ENCODE data around the gene SRRM2.

The SRRM2 gene

DNA sequence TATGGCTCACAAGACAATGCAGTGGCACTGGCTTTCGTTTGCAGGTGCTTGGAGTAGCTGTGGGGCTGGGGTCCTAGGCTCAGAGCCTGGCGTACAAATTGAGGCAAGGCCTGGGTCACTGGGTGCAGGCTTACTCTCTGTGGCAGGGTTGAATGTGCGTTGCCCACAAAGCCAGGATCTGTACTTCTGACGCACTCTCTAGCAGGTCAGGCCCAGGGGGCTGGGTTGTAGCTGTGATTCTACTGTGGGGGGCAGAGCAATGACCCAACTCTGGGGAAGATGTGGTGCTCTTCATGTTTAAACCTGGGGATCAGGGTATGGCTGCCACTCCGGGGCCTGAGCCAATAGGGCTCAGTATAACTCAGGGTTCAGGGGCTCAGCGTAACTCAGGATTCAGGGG is 58.2 kb downstream of the SRRM2 start:
- Histone ChIP-seq H3K36me3 (ENCODE audit: insufficient read depth, low read length) (no peaks in the 10 kb centered on the region), H3K9ac (ENCODE audit: low read depth, low read length) (no peak overlapping the region), H3K27me3 (ENCODE audit: insufficient read depth, low read length) (0 out of 2 replicates have a peak, but pooled peaks cover 2% of the 10 kb centered on the region), H3K9me3 (ENCODE audit: insufficient read depth, low read depth, low read length) (no peaks in the 10 kb centered on the region), H3K4me1 (ENCODE audit: insufficient read depth, low read length) (no peaks in the 10 kb centered on the region), H3K4me3 (ENCODE audit: low read length) (no peak overlapping the region), H3K27ac (ENCODE audit: low read depth, low read length) (no peak overlapping the region)
- WGBS, result 88% methylated on average over 6 of the region's 6 CpGs

DNA sequence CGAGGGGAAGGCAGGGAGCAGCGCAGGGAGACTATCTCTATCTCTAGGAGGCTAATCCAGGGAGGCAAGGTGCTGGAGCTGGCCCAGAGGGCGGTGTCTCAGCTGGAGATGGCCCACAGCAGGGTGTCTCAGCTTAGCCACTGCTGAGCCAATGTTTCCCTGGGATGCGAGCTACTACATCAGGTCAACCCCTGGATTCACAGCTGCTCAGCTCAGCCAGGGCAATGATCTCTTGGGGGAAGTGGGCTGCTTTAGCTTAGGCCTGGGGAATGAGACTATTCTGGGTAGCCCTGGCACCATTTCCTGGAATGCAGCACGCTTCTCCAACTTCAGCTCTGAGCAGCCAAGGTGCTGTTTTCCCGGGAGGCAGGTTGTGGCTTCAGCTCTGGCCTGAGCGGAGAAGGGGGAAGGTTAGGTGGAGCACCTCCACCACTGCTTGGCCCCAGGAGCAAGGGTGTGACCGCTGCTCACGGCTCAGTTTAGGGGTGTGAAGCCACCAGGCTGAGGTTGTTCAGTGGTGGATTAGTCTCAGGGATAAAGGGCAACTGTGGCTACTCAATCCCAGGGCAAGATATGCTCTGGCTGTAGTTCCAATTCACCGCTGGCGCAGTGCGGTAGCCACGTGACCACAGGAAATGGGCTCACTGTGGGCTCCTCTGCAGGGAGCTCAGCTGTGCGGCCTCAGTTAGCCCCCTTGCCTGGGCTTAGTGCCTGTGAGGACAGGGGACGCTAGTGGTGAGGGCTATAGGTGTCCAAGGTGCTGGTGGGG is 59.4 kb downstream of the SRRM2 start:
- WGBS, result 82% methylated on average over 15 of the region's 15 CpGs
- Histone ChIP-seq H3K9ac (ENCODE audit: low read depth, low read length) (no peak overlapping the region), H3K9me3 (ENCODE audit: insufficient read depth, low read depth, low read length) (no peaks in the 10 kb centered on the region), H3K27me3 (ENCODE audit: insufficient read depth, low read length) (0 out of 2 replicates have a peak, but pooled peaks cover 2% of the 10 kb centered on the region), H3K4me3 (ENCODE audit: low read length) (no peak overlapping the region), H3K36me3 (ENCODE audit: insufficient read depth, low read length) (no peaks in the 10 kb centered on the region), H3K4me1 (ENCODE audit: insufficient read depth, low read length) (no peaks in the 10 kb centered on the region), H3K27ac (ENCODE audit: low read depth, low read length) (no peak overlapping the region)

DNA sequence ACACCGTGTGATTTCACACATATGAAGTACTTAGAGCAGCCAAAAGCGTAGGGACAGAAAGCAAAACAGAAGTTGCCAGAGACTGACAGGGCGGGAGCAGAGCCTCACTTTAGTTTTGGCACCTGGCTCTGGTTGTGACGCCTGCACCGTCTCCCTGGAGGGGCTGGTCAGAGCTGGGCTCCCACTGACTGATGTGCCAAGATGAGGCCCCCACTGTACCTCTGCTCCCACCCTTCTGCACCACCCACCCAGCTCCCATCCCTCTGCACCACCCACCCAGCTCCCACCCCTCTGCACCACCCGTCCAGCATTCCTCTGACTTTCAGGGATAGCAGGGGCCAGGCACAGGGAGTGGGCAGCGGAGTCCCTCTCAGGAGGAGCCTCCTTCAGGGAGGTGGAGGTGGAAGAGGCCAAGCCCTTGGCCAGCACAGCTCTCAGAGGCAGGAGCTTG is 61.4 kb downstream of the SRRM2 start:
- H3K36me3 ChIP-seq (ENCODE audit: insufficient read depth, low read length), result no peaks in the 10 kb centered on the region
- 0 out of 2 replicates have a peak, but pooled peaks cover 2% of the 10 kb centered on the region for H3K27me3 ChIP-seq (ENCODE audit: insufficient read depth, low read length)
- WGBS, result 89% methylated on average over 7 of the region's 7 CpGs
- no peaks in the 10 kb centered on the region for H3K4me1 ChIP-seq (ENCODE audit: insufficient read depth, low read length)
- H3K9me3 ChIP-seq (ENCODE audit: insufficient read depth, low read depth, low read length), result no peaks in the 10 kb centered on the region
- H3K9ac ChIP-seq (ENCODE audit: low read depth, low read length), result no peak overlapping the region
- H3K4me3 ChIP-seq (ENCODE audit: low read length), result no peak overlapping the region
- no peak overlapping the region for H3K27ac ChIP-seq (ENCODE audit: low read depth, low read length)

DNA sequence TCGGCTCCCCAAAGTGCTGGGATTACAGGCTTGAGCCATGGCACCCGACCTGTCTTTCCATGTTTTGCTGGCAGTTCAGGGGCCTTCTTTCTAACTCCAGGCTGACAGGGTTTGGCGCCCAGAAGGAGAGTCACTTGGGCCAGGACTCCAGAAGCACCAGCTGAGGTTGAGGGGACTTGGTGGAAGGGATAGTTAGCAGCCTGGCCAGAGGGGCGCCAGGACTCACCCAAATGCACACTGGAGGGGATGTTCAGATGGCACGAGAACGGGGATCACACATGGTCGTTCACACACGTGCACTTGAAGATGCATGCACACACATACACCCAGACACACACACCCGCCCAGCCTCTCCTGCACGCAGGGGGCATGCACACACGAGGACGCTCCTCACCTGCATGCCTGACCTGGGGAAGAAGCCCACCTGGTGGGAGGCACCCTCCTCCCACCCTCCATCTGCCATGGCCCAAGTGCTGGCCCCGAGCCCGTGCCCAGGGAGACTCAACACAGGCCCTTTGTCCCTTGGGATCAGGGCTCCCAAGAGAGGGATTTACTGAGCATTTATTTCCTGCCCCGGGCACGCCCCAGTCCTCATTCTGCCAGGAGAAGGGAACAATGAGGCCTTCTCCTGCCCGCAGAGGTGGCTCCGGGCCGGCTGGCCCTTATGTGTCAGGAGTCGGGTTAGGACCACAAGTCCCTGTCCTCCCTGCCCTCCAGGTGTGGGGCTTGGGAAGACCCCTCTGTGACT is 62.3 kb downstream of the SRRM2 start:
- 92% methylated on average over 20 of the region's 20 CpGs for WGBS
- Histone ChIP-seq H3K27me3 (ENCODE audit: insufficient read depth, low read length) (0 out of 2 replicates have a peak, but pooled peaks cover 2% of the 10 kb centered on the region), H3K9me3 (ENCODE audit: insufficient read depth, low read depth, low read length) (no peaks in the 10 kb centered on the region), H3K4me3 (ENCODE audit: low read length) (no peak overlapping the region), H3K9ac (ENCODE audit: low read depth, low read length) (no peak overlapping the region), H3K27ac (ENCODE audit: low read depth, low read length) (no peak overlapping the region), H3K4me1 (ENCODE audit: insufficient read depth, low read length) (no peaks in the 10 kb centered on the region), H3K36me3 (ENCODE audit: insufficient read depth, low read length) (no peaks in the 10 kb centered on the region)

DNA sequence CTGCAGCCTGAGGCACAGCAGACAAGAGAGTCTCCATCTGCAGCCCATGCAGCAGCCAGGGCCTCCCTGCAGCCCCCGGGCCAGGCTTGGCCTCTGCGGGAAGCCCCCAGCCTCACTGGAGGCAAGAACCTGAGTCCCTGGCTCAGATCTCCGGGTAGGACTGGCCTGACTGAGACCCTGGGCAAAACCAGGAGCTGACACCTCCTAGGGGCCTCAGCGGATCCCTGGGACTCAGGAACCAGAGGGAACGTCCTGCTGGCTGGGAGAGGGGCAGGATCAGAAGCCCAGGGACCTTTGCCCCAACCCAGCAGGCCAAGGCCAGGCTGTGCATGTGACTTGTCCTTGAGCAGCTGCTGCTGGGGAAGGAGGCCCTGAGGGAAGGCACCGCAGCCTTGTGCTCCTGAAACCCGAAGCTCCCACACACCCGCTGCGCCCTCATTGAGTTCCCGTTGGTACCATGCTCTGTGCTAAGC is 62.9 kb downstream of the SRRM2 start:
- H3K27me3 ChIP-seq (ENCODE audit: insufficient read depth, low read length), result 0 out of 2 replicates have a peak, but pooled peaks cover 2% of the 10 kb centered on the region
- no peaks in the 10 kb centered on the region for H3K36me3 ChIP-seq (ENCODE audit: insufficient read depth, low read length)
- H3K4me1 ChIP-seq (ENCODE audit: insufficient read depth, low read length), result no peaks in the 10 kb centered on the region
- no peak overlapping the region for H3K27ac ChIP-seq (ENCODE audit: low read depth, low read length)
- no peaks in the 10 kb centered on the region for H3K9me3 ChIP-seq (ENCODE audit: insufficient read depth, low read depth, low read length)
- no peak overlapping the region for H3K9ac ChIP-seq (ENCODE audit: low read depth, low read length)
- WGBS, result 87% methylated on average over 10 of the region's 10 CpGs
- H3K4me3 ChIP-seq (ENCODE audit: low read length), result no peak overlapping the region

DNA sequence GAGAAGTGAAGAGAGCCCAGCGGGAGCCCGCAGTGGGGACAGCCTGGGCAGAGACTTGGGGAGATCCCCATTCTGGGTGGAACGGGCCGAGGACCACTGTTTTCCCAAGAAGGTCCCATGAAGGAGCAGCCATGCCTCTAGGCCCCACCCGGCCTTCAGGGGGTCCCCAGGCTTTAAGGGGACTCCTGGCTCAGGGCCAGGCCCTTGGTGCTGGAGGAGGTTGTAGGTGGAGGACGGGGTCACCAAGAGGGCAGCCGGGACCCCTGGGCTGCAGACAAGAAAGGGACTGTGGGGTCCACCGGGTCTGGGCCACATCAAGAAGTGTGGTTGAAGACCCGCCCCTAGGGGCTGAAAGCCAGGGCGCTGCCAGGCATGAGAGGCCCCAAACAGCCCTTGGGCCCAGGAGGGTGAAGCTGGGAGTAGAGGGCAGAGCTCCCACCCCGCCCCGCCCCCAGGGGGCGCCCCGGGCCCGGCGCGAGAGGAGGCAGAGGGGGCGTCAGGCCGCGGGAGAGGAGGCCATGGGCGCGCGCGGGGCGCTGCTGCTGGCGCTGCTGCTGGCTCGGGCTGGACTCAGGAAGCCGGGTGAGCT is 64.4 kb downstream of the SRRM2 start, which contains the start of gene PRSS21:
TSS of gene PRSS21 (plus strand) at position 487 of the 589 bp plus-strand sequence. CDS start at position 519, 32 bp downstream.
- Histone ChIP-seq H3K9me3 (ENCODE audit: insufficient read depth, low read depth, low read length) (no peaks in the 10 kb centered on the region), H3K4me3 (ENCODE audit: low read length) (no peak within 1 kb of the TSS), H3K27ac (ENCODE audit: low read depth, low read length) (no peak within 1 kb of the TSS), H3K36me3 (ENCODE audit: insufficient read depth, low read length) (no peaks in the 10 kb centered on the region), H3K4me1 (ENCODE audit: insufficient read depth, low read length) (no peaks in the 10 kb centered on the region), H3K27me3 (ENCODE audit: insufficient read depth, low read length) (no peaks in the 10 kb centered on the region), H3K9ac (ENCODE audit: low read depth, low read length) (no peak within 1 kb of the TSS)
- WGBS, result 93% methylated on average over 28 of the region's 28 CpGs

DNA sequence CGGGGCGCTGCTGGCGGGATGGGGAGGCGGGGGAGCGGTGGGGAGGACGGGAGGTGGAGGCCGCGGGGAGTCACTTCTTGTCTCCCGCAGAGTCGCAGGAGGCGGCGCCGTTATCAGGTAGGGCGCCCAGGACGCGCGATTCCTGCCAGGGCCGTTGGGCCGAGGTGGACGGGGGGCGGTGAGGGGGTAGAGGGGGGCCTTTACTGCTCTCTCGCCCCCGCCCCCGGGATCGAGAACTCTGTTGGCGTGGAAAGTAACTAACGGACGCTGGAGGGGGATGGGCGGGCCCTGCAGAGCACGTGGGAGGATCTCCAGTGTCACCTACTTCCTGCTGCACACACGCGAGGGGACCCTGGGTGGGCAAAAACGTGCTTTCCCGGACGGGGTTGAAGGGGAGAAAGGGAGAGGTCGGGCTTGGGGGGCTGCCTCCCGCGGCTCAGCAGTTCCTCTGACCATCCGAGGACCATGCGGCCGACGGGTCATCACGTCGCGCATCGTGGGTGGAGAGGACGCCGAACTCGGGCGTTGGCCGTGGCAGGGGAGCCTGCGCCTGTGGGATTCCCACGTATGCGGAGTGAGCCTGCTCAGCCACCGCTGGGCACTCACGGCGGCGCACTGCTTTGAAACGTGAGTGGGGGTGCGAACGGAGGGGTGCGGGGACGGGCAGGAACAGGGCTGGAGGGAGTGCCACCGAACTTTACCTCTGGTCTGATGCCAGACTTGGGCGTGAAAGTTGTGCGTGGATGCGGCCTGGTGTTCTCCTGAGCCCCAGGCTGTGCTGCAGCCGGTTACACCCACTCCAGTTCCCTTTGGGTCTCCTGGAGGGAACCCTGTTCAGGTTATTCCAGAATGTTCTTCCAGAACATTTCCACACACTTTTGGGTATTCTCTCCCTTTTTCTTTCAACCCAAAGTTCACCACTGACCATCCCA is 65.2 kb downstream of the SRRM2 start:
- H3K9ac ChIP-seq (ENCODE audit: low read depth, low read length), result no peak overlapping the region
- H3K9me3 ChIP-seq (ENCODE audit: insufficient read depth, low read depth, low read length), result no peaks in the 10 kb centered on the region
- H3K27me3 ChIP-seq (ENCODE audit: insufficient read depth, low read length), result no peaks in the 10 kb centered on the region
- no peak overlapping the region for H3K27ac ChIP-seq (ENCODE audit: low read depth, low read length)
- H3K4me1 ChIP-seq (ENCODE audit: insufficient read depth, low read length), result no peaks in the 10 kb centered on the region
- no peak overlapping the region for H3K4me3 ChIP-seq (ENCODE audit: low read length)
- H3K36me3 ChIP-seq (ENCODE audit: insufficient read depth, low read length), result no peaks in the 10 kb centered on the region
- WGBS, result 92% methylated on average over 68 of the region's 68 CpGs

DNA sequence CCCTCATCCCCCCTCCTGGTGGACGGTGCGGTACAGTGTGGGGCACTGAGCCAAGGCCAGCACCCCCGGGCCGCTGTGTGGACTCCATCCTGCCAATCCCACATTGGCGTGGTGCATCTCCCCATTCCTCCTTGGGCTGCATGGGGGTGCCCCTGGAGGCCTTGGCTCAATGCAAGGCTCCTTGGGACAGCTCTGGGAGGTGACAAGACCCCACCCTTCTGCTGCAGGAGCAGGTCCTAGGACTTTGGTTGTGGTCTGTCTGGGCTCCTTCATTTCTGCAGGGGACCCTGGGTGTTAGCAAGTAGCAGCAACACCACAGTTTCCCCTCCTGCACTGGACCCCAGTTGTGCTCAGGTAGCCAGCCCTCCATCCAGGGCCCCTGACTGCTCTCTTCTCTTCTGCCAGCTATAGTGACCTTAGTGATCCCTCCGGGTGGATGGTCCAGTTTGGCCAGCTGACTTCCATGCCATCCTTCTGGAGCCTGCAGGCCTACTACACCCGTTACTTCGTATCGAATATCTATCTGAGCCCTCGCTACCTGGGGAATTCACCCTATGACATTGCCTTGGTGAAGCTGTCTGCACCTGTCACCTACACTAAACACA is 65.9 kb downstream of the SRRM2 start:
- H3K4me1 ChIP-seq (ENCODE audit: insufficient read depth, low read length), result no peaks in the 10 kb centered on the region
- no peak overlapping the region for H3K9ac ChIP-seq (ENCODE audit: low read depth, low read length)
- no peaks in the 10 kb centered on the region for H3K9me3 ChIP-seq (ENCODE audit: insufficient read depth, low read depth, low read length)
- H3K36me3 ChIP-seq (ENCODE audit: insufficient read depth, low read length), result no peaks in the 10 kb centered on the region
- no peak overlapping the region for H3K27ac ChIP-seq (ENCODE audit: low read depth, low read length)
- H3K27me3 ChIP-seq (ENCODE audit: insufficient read depth, low read length), result no peaks in the 10 kb centered on the region
- no peak overlapping the region for H3K4me3 ChIP-seq (ENCODE audit: low read length)
- 94% methylated on average over 10 of the region's 10 CpGs for WGBS

DNA sequence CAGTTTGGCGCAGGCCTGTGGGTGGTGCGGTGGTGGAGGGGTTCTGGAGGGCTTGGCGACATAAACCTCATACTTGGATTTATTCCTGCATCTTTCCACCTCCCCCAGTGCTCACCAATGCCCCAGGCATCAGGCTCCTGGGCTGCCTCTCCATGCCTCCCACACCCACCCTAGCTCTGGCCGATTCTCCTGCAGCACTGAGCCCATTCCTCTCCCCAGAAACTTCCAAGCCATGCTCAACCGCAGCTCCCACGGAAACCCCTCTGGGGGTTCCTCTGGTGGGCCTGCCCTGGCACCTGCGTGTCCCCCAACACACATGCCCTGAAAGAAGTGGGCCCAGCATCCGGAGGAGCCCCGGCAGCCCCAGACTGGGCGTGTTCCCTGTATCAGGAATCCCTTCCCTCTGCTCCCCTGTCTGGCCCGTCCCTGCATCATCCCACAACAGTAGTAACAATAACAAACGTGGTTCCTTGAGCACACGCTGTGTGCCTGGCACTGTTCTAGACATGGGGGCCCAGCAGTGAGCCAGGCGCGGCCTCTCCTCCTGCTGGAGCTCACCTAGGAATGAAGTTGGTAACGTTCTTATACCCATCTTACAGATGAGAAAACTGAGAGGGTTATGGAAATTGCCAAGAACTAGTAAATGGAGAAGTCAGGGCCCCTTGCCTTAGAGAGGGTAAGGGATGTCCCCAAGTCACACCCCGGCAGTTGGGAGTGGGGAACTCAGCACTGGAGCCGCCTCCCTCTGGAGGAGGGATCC is 66.9 kb downstream of the SRRM2 start:
- no peak overlapping the region for H3K27ac ChIP-seq (ENCODE audit: low read depth, low read length)
- H3K9ac ChIP-seq (ENCODE audit: low read depth, low read length), result no peak overlapping the region
- H3K36me3 ChIP-seq (ENCODE audit: insufficient read depth, low read length), result no peaks in the 10 kb centered on the region
- no peak overlapping the region for H3K4me3 ChIP-seq (ENCODE audit: low read length)
- H3K4me1 ChIP-seq (ENCODE audit: insufficient read depth, low read length), result no peaks in the 10 kb centered on the region
- WGBS, result 90% methylated on average over 16 of the region's 18 CpGs
- no peaks in the 10 kb centered on the region for H3K27me3 ChIP-seq (ENCODE audit: insufficient read depth, low read length)
- no peaks in the 10 kb centered on the region for H3K9me3 ChIP-seq (ENCODE audit: insufficient read depth, low read depth, low read length)

Data from HUES64 (cell line).